Stimulated activated effector memory CD8-positive, alpha-beta T cell treated with anti-CD3 and anti-CD28 coated beads, Interleukin-12 subunit alpha, Interleukin-12 subunit beta, amount 100 ng/mL, for 72 hours (primary cell): ENCODE results near the gene PPP3CA.

Experiments
- ATAC-seq: fragments of 150-1000 bp; cut with Tn5 transposase; 2 replicates; pipeline ENCODE4 v1.10.0; 2021
- DNase-seq, 2 donors: peaks; one replicate each; pipeline ENCODE4 v3.0.0; 2021 to 2022; ENCODE audit warnings: low spot score in 2 of 2
- H3K27ac Mint-ChIP-seq: one replicate; pipeline ENCODE4 v1.8.0; 2022; ENCODE audit warnings: mild to moderate bottlenecking, mixed read lengths
- H3K36me3 Mint-ChIP-seq: one replicate; pipeline ENCODE4 v1.8.0; 2022; ENCODE audit warnings: mild to moderate bottlenecking, mixed read lengths
- H3K4me1 Mint-ChIP-seq: one replicate; pipeline ENCODE4 v1.8.0; 2022; ENCODE audit warnings: mixed read lengths
- H3K4me3 Mint-ChIP-seq: one replicate; pipeline ENCODE4 v1.8.0; 2022; ENCODE audit warnings: mild to moderate bottlenecking, mixed read lengths
- H3K9me3 Mint-ChIP-seq: one replicate; pipeline ENCODE4 v1.8.0; 2022; ENCODE audit warnings: mixed read lengths

Gene PPP3CA

GRCh38 chr4:101285985-101286384 lies 61.3 kb downstream of the PPP3CA start:
- H3K36me3 Mint-ChIP-seq: no peaks in the 10 kb centered on the region
- no peak overlapping the region for H3K4me3 Mint-ChIP-seq
- H3K27ac Mint-ChIP-seq: no peak overlapping the region
- H3K4me1 Mint-ChIP-seq: peaks cover 54% of the 10 kb centered on the region
- H3K9me3 Mint-ChIP-seq: no peaks in the 10 kb centered on the region
- DNase-seq (no peak), ATAC-seq (no peak)

- no peak for DNase-seq
Measured at GRCh38 chr4:101284546-101284945, 62.8 kb downstream of the PPP3CA start.

GRCh38 chr4:101283434-101283833 lies 63.9 kb downstream of the PPP3CA start:
- ATAC-seq (no peak), DNase-seq (no peak)
- H3K36me3 Mint-ChIP-seq: no peaks in the 10 kb centered on the region
- H3K4me3 Mint-ChIP-seq: no peak overlapping the region
- H3K27ac Mint-ChIP-seq: no peak overlapping the region
- peaks cover 55% of the 10 kb centered on the region for H3K4me1 Mint-ChIP-seq
- H3K9me3 Mint-ChIP-seq: no peaks in the 10 kb centered on the region

More at GRCh38 chr4:101284546-101284945, 62.8 kb downstream of the PPP3CA start:
- no peaks in the 10 kb centered on the region for H3K9me3 Mint-ChIP-seq
- no peaks in the 10 kb centered on the region for H3K36me3 Mint-ChIP-seq
- H3K4me1 Mint-ChIP-seq: peaks cover 55% of the 10 kb centered on the region
- ATAC-seq: no peak
- H3K4me3 Mint-ChIP-seq: no peak overlapping the region
- peak overlapping the region; percentile 39 for H3K27ac Mint-ChIP-seq

- no peaks in the 10 kb centered on the region for H3K36me3 Mint-ChIP-seq
- ATAC-seq: peak; percentile 72
- peak overlapping the region; percentile 30 for H3K27ac Mint-ChIP-seq
- DNase-seq: no peak
- peaks cover 56% of the 10 kb centered on the region for H3K4me1 Mint-ChIP-seq
- H3K4me3 Mint-ChIP-seq: peak overlapping the region; percentile 5
- H3K9me3 Mint-ChIP-seq: no peaks in the 10 kb centered on the region
Measured at GRCh38 chr4:101282076-101282844, 65.1 kb downstream of the PPP3CA start.

- ATAC-seq (no peak), DNase-seq (no peak)
- Mint-ChIP-seq H3K27ac (no peak overlapping the region), H3K9me3 (no peaks in the 10 kb centered on the region), H3K4me1 (peaks cover 61% of the 10 kb centered on the region), H3K36me3 (no peaks in the 10 kb centered on the region), H3K4me3 (no peak overlapping the region)
Measured at GRCh38 chr4:101280866-101281600, 66.3 kb downstream of the PPP3CA start.

- H3K4me1 Mint-ChIP-seq: peaks cover 70% of the 10 kb centered on the region
- no peaks in the 10 kb centered on the region for H3K9me3 Mint-ChIP-seq
- ATAC-seq (peak; percentile 85), DNase-seq (no peak)
- peak overlapping the region; percentile 25 for H3K4me3 Mint-ChIP-seq
- H3K27ac Mint-ChIP-seq: no peak overlapping the region
- H3K36me3 Mint-ChIP-seq: peaks cover 5% of the 10 kb centered on the region
Measured at GRCh38 chr4:101279377-101279871, 67.9 kb downstream of the PPP3CA start.

GRCh38 chr4:101277671-101278070 lies 69.7 kb downstream of the PPP3CA start:
- no peak overlapping the region for H3K4me3 Mint-ChIP-seq
- no peak overlapping the region for H3K27ac Mint-ChIP-seq
- H3K9me3 Mint-ChIP-seq: no peaks in the 10 kb centered on the region
- peaks cover 5% of the 10 kb centered on the region for H3K36me3 Mint-ChIP-seq
- ATAC-seq: no peak
- H3K4me1 Mint-ChIP-seq: peaks cover 61% of the 10 kb centered on the region
- DNase-seq: no peak

GRCh38 chr4:101276661-101277060 lies 70.7 kb downstream of the PPP3CA start:
- Mint-ChIP-seq H3K36me3 (peaks cover 5% of the 10 kb centered on the region), H3K27ac (no peak overlapping the region), H3K4me1 (peaks cover 52% of the 10 kb centered on the region), H3K4me3 (no peak overlapping the region), H3K9me3 (no peaks in the 10 kb centered on the region)
- no peak for DNase-seq
- no peak for ATAC-seq

GRCh38 chr4:101274888-101275752 lies 72.2 kb downstream of the PPP3CA start:
- H3K4me1 Mint-ChIP-seq: peaks cover 48% of the 10 kb centered on the region
- H3K27ac Mint-ChIP-seq: no peak overlapping the region
- peaks cover 5% of the 10 kb centered on the region for H3K36me3 Mint-ChIP-seq
- DNase-seq: no peak
- no peak overlapping the region for H3K4me3 Mint-ChIP-seq
- H3K9me3 Mint-ChIP-seq: no peaks in the 10 kb centered on the region
- no peak for ATAC-seq

- no peak overlapping the region for H3K27ac Mint-ChIP-seq
- no peak for DNase-seq
- peaks cover 5% of the 10 kb centered on the region for H3K36me3 Mint-ChIP-seq
- H3K4me3 Mint-ChIP-seq: no peak overlapping the region
- no peak for ATAC-seq
- H3K9me3 Mint-ChIP-seq: no peaks in the 10 kb centered on the region
- peaks cover 35% of the 10 kb centered on the region for H3K4me1 Mint-ChIP-seq
Measured at GRCh38 chr4:101271516-101271915, 75.8 kb downstream of the PPP3CA start.

GRCh38 chr4:101269682-101270081 lies 77.6 kb downstream of the PPP3CA start:
- Mint-ChIP-seq H3K27ac (no peak overlapping the region), H3K4me3 (no peak overlapping the region), H3K9me3 (no peaks in the 10 kb centered on the region), H3K4me1 (peaks cover 30% of the 10 kb centered on the region), H3K36me3 (no peaks in the 10 kb centered on the region)
- DNase-seq (no peak), ATAC-seq (peak; percentile 75)

GRCh38 chr4:101265816-101266172 lies 81.5 kb downstream of the PPP3CA start:
- no peaks in the 10 kb centered on the region for H3K36me3 Mint-ChIP-seq
- H3K4me3 Mint-ChIP-seq: no peak overlapping the region
- H3K9me3 Mint-ChIP-seq: no peaks in the 10 kb centered on the region

GRCh38 chr4:101264993-101265815 lies 82.1 kb downstream of the PPP3CA start:
- no peaks in the 10 kb centered on the region for H3K36me3 Mint-ChIP-seq
- no peaks in the 10 kb centered on the region for H3K9me3 Mint-ChIP-seq
- no peak overlapping the region for H3K27ac Mint-ChIP-seq
- H3K4me3 Mint-ChIP-seq: no peak overlapping the region
- H3K4me1 Mint-ChIP-seq: peaks cover 38% of the 10 kb centered on the region
- DNase-seq (no peak), ATAC-seq (no peak)

More at GRCh38 chr4:101265816-101266172, 81.5 kb downstream of the PPP3CA start:
- Mint-ChIP-seq H3K27ac (no peak overlapping the region), H3K4me1 (peaks cover 35% of the 10 kb centered on the region)
- DNase-seq (no peak), ATAC-seq (no peak)

- no peak overlapping the region for H3K27ac Mint-ChIP-seq
- H3K4me1 Mint-ChIP-seq: peaks cover 39% of the 10 kb centered on the region
- ATAC-seq (no peak), DNase-seq (no peak)
- no peaks in the 10 kb centered on the region for H3K36me3 Mint-ChIP-seq
- no peaks in the 10 kb centered on the region for H3K9me3 Mint-ChIP-seq
- no peak overlapping the region for H3K4me3 Mint-ChIP-seq
Measured at GRCh38 chr4:101264512-101264911, 82.8 kb downstream of the PPP3CA start.
